H1 (cell line): ENCODE results near the gene RAPGEF1. TPM values are rescaled to one million over a fixed set of nuclear protein-coding genes. Genes with fewer than 3 reads are reported as not detected.

ENCODE experiments used
- CTCF ChIA-PET: fragments of 300-600 bp; sonication (Branson Sonifier 250); formaldehyde crosslinking; loops from one replicate; lab custom pipeline; 2021; ENCODE audit not compliant: partially characterized antibody; lab: Charles Lee
- POLR2A ChIA-PET: fragments of 300-600 bp; sonication (Branson Sonifier 250); formaldehyde crosslinking; loops from one replicate; lab custom pipeline; 2021; ENCODE audit warnings: inconsistent platforms; ENCODE audit not compliant: partially characterized antibody; lab: Charles Lee
- DNase-seq, 2 experiments: peaks; one replicate each; pipeline versions ENCODE4 v3.0.0 to v3.0.0-alpha.2; 2010 to 2022; ENCODE audit warnings: low spot score in 2 of 2, low read depth in 1 of 2, mixed read lengths in 1 of 2
- FAIRE-seq: peaks from 2 replicates; lab custom pipeline; 2011; peaks lifted over from hg19 to GRCh38; lab: Jason Lieb, UNC
- H2AFZ ChIP-seq: 2 replicates; pipeline ENCODE4 v1.8.1; 2012; ENCODE audit warnings: low read length, inconsistent platforms
- H2AK5ac ChIP-seq: 2 replicates; pipeline ENCODE4 v1.6.1; 2013; ENCODE audit warnings: low read depth, low read length
- H2BK120ac ChIP-seq: replicated peaks from 2 replicates; pipeline ENCODE3; 2013; ENCODE audit warnings: low read depth, low read length, inconsistent platforms
- H2BK12ac ChIP-seq: 2 replicates; pipeline ENCODE4 v1.6.1; 2013; ENCODE audit warnings: low read depth, low read length
- H2BK15ac ChIP-seq: 2 replicates; pipeline ENCODE4 v1.6.1; 2013; ENCODE audit warnings: low read length
- H2BK20ac ChIP-seq: 2 replicates; pipeline ENCODE4 v1.6.1; 2013; ENCODE audit warnings: low read length
- H2BK5ac ChIP-seq: 2 replicates; pipeline ENCODE4 v1.6.1; 2013; ENCODE audit warnings: low read depth, low read length
- H3K14ac ChIP-seq: 2 replicates; pipeline ENCODE4 v1.6.1; 2013; ENCODE audit warnings: inconsistent platforms; ENCODE audit not compliant: insufficient read length
- H3K18ac ChIP-seq: 2 replicates; pipeline ENCODE4 v1.6.1; 2013; ENCODE audit warnings: low read length; ENCODE audit errors: extremely low read depth
- H3K23ac ChIP-seq: 2 replicates; pipeline ENCODE4 v1.6.1; 2013; ENCODE audit warnings: inconsistent platforms; ENCODE audit not compliant: insufficient read length
- H3K23me2 ChIP-seq: 2 replicates; pipeline ENCODE4 v1.6.1; 2013; ENCODE audit warnings: low read depth, low read length
- H3K27ac ChIP-seq: 2 replicates; pipeline ENCODE4 v1.6.1; 2011; ENCODE audit warnings: low read depth, low read length, inconsistent platforms
- H3K27me3 ChIP-seq, 4 experiments: replicated peaks in 1 of 4; 1 replicate in 1 of 4; 2 replicates in 3 of 4; pipeline versions ENCODE4 v1.6.1 to v1.8.1; 2011 to 2013; ENCODE audit warnings: low read length in 3 of 4, mild to moderate bottlenecking in 3 of 4, inconsistent platforms in 2 of 4, mixed read lengths in 2 of 4, moderate library complexity in 1 of 4; ENCODE audit not compliant: control insufficient read depth in 3 of 4, insufficient read depth in 3 of 4; ENCODE audit errors: extremely low read depth in 1 of 4
- H3K36me3 ChIP-seq, 4 experiments: 2 replicates each; pipeline versions ENCODE4 v1.6.1 to v1.8.1; 2011 to 2013; ENCODE audit warnings: mild to moderate bottlenecking in 4 of 4, low read length in 3 of 4, moderate library complexity in 2 of 4, control low read depth in 1 of 4, inconsistent platforms in 1 of 4; ENCODE audit not compliant: insufficient read depth in 4 of 4, control insufficient read depth in 2 of 4
- H3K4ac ChIP-seq: replicated peaks from 2 replicates; pipeline ENCODE3; 2013; ENCODE audit warnings: low read length, low read depth, mixed read lengths, inconsistent platforms; ENCODE audit not compliant: insufficient read length
- H3K4me1 ChIP-seq, 4 experiments: replicated peaks in 1 of 4; 1 replicate in 1 of 4; 2 replicates in 3 of 4; pipeline versions ENCODE4 v1.6.1 to v1.8.1; 2011 to 2013; ENCODE audit warnings: low read length in 3 of 4, inconsistent platforms in 2 of 4, mixed read lengths in 1 of 4; ENCODE audit not compliant: insufficient read depth in 4 of 4, control insufficient read depth in 3 of 4
- H3K4me2 ChIP-seq, 2 experiments: 2 replicates each; pipeline versions ENCODE4 v1.6.1 to v1.8.1; 2011 to 2013; ENCODE audit warnings: low read depth in 2 of 2, low read length in 2 of 2, control low read depth in 1 of 2, inconsistent platforms in 1 of 2, mild to moderate bottlenecking in 1 of 2; ENCODE audit not compliant: insufficient read depth in 1 of 2
- H3K4me3 ChIP-seq, 4 experiments: fragments of 200-600, 300-600 bp in 1 of 4; sonication (generic), shearing (Covaris generic), sonication (Bioruptor Twin) in 1 of 4; 2 replicates each; pipeline versions ENCODE4 v1.5.1 to v1.8.1; 2011 to 2016; ENCODE audit warnings: low read length in 4 of 4, low read depth in 3 of 4, control low read depth in 2 of 4, inconsistent platforms in 2 of 4, mild to moderate bottlenecking in 2 of 4, mixed read lengths in 1 of 4, moderate library complexity in 1 of 4; ENCODE audit not compliant: insufficient read depth in 2 of 4; ENCODE audit errors: extremely low read depth in 1 of 4
- H3K56ac ChIP-seq: replicated peaks from 2 replicates; pipeline ENCODE3; 2013; ENCODE audit warnings: low read depth, mild to moderate bottlenecking, mixed read lengths, low read length, inconsistent platforms; ENCODE audit not compliant: insufficient read length
- H3K79me1 ChIP-seq: 2 replicates; pipeline ENCODE4 v1.6.1; 2013; ENCODE audit warnings: low read depth, low read length, control low read depth
- H3K79me2 ChIP-seq, 2 experiments: 2 replicates each; pipeline versions ENCODE4 v1.6.1 to v1.8.1; 2012 to 2013; ENCODE audit warnings: low read length in 2 of 2, mild to moderate bottlenecking in 2 of 2, inconsistent platforms in 1 of 2; ENCODE audit not compliant: insufficient read depth in 2 of 2, control insufficient read depth in 1 of 2
- H3K9ac ChIP-seq, 4 experiments: replicated peaks in 1 of 4; 1 replicate in 1 of 4; 2 replicates in 3 of 4; pipeline versions ENCODE4 v1.6.1 to v1.8.1; 2011 to 2013; ENCODE audit warnings: low read depth in 3 of 4, low read length in 3 of 4, control low read depth in 2 of 4, mild to moderate bottlenecking in 2 of 4, moderate library complexity in 2 of 4, inconsistent platforms in 1 of 4; ENCODE audit errors: extremely low read depth in 1 of 4
- H3K9me3 ChIP-seq, 2 experiments: 2 replicates each; pipeline versions ENCODE4 v1.6.1 to v1.8.1; 2012 to 2013; ENCODE audit warnings: mild to moderate bottlenecking in 2 of 2, moderate library complexity in 2 of 2, control low read depth in 1 of 2, inconsistent platforms in 1 of 2, low read depth in 1 of 2, low read length in 1 of 2, mixed read lengths in 1 of 2; ENCODE audit not compliant: insufficient read depth in 2 of 2
- H4K20me1 ChIP-seq, 2 experiments: replicated peaks in 1 of 2; 2 replicates each; pipeline versions ENCODE3 to v1.8.1; 2011 to 2013; ENCODE audit warnings: inconsistent platforms in 2 of 2, low read length in 2 of 2, mild to moderate bottlenecking in 1 of 2; ENCODE audit not compliant: insufficient read depth in 2 of 2, control insufficient read depth in 1 of 2
- H4K5ac ChIP-seq: 2 replicates; pipeline ENCODE4 v1.6.1; 2013; ENCODE audit warnings: low read length, low read depth, mixed read lengths, inconsistent platforms; ENCODE audit not compliant: insufficient read length
- H4K8ac ChIP-seq: 2 replicates; pipeline ENCODE4 v1.8.0; 2013; ENCODE audit warnings: mild to moderate bottlenecking, moderate library complexity, low read length, inconsistent platforms; ENCODE audit not compliant: insufficient read depth; ENCODE audit errors: extremely low read depth
- H4K91ac ChIP-seq: replicated peaks from 2 replicates; pipeline ENCODE3; 2013; ENCODE audit warnings: low read length, mixed read lengths, inconsistent platforms; ENCODE audit not compliant: insufficient read length
- RNF2 ChIP-seq: fragments of 200-900, 300-1000 bp; sonication (generic); IDR thresholded peaks from 2 replicates; pipeline ENCODE4 v1.7.1; 2016; ENCODE audit warnings: borderline replicate concordance, low read depth, mild to moderate bottlenecking, antibody characterized with exemption, low read length; ENCODE audit not compliant: poor library complexity, severe bottlenecking; ENCODE audit errors: missing control alignments
- SIX5 ChIP-seq: IDR thresholded peaks from 2 replicates; pipeline ENCODE4 v1.6.1; 2011; ENCODE audit warnings: mild to moderate bottlenecking, low read depth, low read length
- TAF1 ChIP-seq: IDR thresholded peaks from 2 replicates; pipeline ENCODE4 v1.6.1; 2011; ENCODE audit warnings: mild to moderate bottlenecking, low read depth, low read length
- ZNF274 ChIP-seq: IDR thresholded peaks from 2 replicates; pipeline ENCODE4 v1.7.0; 2012; ENCODE audit warnings: low read length, borderline replicate concordance; ENCODE audit errors: extremely low read depth
- WGBS, 2 experiments: shearing (Covaris generic) in 1 of 2; methylation state at CpG; one replicate each; pipeline versions ENCODE4 v1.1.6 to v1.1.7; 2013 to 2015; ENCODE audit warnings: low lambda C conversion rate in 2 of 2, mixed read lengths in 2 of 2, inconsistent platforms in 1 of 2, low coverage in 1 of 2, missing lambda C conversion rate in 1 of 2; ENCODE audit not compliant: insufficient replicate concordance in 2 of 2, insufficient coverage in 1 of 2, insufficient read length in 1 of 2; ENCODE audit errors: extremely low coverage in 1 of 2, missing lambda C conversion rate in 1 of 2; 5-methylcytosine and 5-hydroxymethylcytosine counted together
- polyA plus RNA-seq, 7 experiments: library from polyadenylated mRNA; depleted of rRNA in 3 of 7; stranded (reverse) in 5 of 7; unstranded in 2 of 7; fragments of >200 nt in 5 of 7; fragments of 200-250 nt in 2 of 7; gene quantifications; 1 replicate in 5 of 7; 2 replicates in 1 of 7; 4 replicates in 1 of 7; pipeline versions ENCODE4 v1.2.1 to v1.2.3, GENCODE V29; 2011 to 2013; ENCODE audit warnings: missing spikeins in 2 of 7, mixed read lengths in 2 of 7
- total RNA-seq: library from RNA; stranded (reverse); fragmentation: NEBNext Ultra II Directional; extraction: Animal tissue kit (Norgen Biotek cat#: 25700); gene quantifications from 2 replicates; pipeline ENCODE4 v1.2.1, GENCODE V29; 2021

Gene RAPGEF1
- total and polyA plus RNA-seq, 2 of the 8 experiments (the other 6 are each of a cell fraction or from before 2014, with no cell fraction given) = 29.7 to 78.9 TPM

DNA sequence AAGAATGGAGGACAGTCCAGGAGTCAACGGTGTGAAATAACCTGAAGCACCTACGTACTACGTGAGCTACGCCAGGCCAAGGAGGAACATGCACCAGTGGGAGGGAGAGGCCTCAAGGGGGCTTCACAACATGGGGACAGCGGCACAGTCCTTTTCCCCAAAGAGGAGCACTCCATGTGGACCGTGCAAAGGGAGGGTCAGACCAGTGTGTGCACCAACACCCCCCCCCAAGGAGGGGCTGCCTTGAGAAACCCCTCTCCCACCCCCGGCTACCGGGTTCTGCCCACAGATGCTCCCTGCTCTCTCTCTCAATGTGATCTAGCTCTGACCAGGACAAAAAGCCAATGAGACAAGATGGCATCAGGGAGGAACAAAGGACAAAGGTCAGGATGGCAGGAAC lies 126.0 kb downstream of the RAPGEF1 start:
- no peaks in the 10 kb centered on the region for H3K9me3 ChIP-seq
- no peaks in the 10 kb centered on the region for H3K27me3 ChIP-seq
- H3K79me2 ChIP-seq = no peaks in the 10 kb centered on the region
- no peak overlapping the region for H4K5ac ChIP-seq
- no peak overlapping the region for H3K23ac ChIP-seq
- H3K4me2 ChIP-seq = no peak overlapping the region
- no peaks in the 10 kb centered on the region; the same call in 1 of the 2 replicates for H3K79me1 ChIP-seq
- WGBS, 2 experiments = 89% methylated on average over 8 of the region's 8 CpGs; no CpG with 5 or more reads in 1 of the 2 experiments
- no peak overlapping the region for H2BK5ac ChIP-seq
- H2BK120ac ChIP-seq = no peak overlapping the region
- H4K20me1 ChIP-seq = no peaks in the 10 kb centered on the region
- H3K9ac ChIP-seq = no peak overlapping the region
- H3K36me3 ChIP-seq = peaks cover 0 to 1% (median 0%) of the 10 kb centered on the region in 4 experiments; a peak in 1 of 8 replicates
- FAIRE-seq = no peak
- H2AK5ac ChIP-seq = no peak overlapping the region
- H3K14ac ChIP-seq = no peak overlapping the region
- no peak overlapping the region for H3K4ac ChIP-seq
- no peak overlapping the region for H2BK15ac ChIP-seq
- POLR2A ChIA-PET = interaction anchor here (0.6 to 1.5 kb wide), 5 partner anchors 8 to 105 kb away, joined by 3 to 7 read pairs (median 3); no protein-coding TSS in a partner anchor
- H3K23me2 ChIP-seq = no peaks in the 10 kb centered on the region
- H3K27ac ChIP-seq = no peak overlapping the region
- H3K56ac ChIP-seq = no peak overlapping the region
- H2AFZ ChIP-seq = no peak overlapping the region
- no peak overlapping the region for H4K8ac ChIP-seq
- CTCF ChIA-PET = interaction anchor here (0.8 to 1.9 kb wide), 3 partner anchors 8 to 36 kb away, joined by 3 to 5 read pairs (median 5); no protein-coding TSS in a partner anchor
- no peak overlapping the region for H2BK20ac ChIP-seq
- DNase-seq = no peak
- peaks cover 6 to 9% (median 6%) of the 10 kb centered on the region in 4 experiments for H3K4me1 ChIP-seq
- no peak overlapping the region for H4K91ac ChIP-seq
- H3K18ac ChIP-seq = no peak overlapping the region
- no peak overlapping the region for H2BK12ac ChIP-seq
- H3K4me3 ChIP-seq = no peak overlapping the region
- TF ChIP-seq ZNF274 = no peak
- TF ChIP-seq SIX5 = no peak
- TF ChIP-seq RNF2 = no peak
- TF ChIP-seq TAF1 = no peak
